ENCODE measurements around the gene PCMT1. TPM values are rescaled to one million over a fixed set of nuclear protein-coding genes. Genes with fewer than 3 reads are reported as not detected.

The PCMT1 gene
- total and polyA plus RNA-seq, 9 donors, result 59.1 to 77.9 (median 72.3) TPM

DNA sequence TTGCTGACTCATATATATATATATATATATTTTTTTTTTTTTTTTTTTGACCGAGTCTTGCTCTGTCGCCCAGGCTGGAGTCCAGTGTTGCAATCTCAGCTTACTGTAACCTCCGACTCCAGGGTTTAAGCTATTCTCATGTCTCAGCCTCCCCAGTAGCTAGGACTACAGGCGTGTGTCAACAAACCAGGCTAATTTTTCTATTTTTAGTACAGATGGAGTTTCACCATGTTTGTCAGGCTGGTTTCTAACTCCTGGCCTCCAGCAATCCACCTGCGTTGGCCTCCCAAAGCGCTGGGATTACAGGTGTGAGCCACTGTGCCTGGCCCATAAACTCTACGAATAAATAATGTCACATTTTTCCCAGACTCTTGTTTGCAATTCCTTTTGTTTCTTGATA lies 109.8 kb downstream of the PCMT1 start:
- no peak for DNase-seq
- H3K27ac ChIP-seq (ENCODE audit: low read length), result no peak overlapping the region
- H3K9me3 ChIP-seq (replicated peaks; ENCODE audit: control insufficient read depth, low read depth, low read length), result no peaks in the 10 kb centered on the region
- no peak overlapping the region for H3K4me3 ChIP-seq (ENCODE audit: low read length)
- H3K4me1 ChIP-seq (ENCODE audit: control insufficient read depth, insufficient read depth, low read length), result peaks cover 23% of the 10 kb centered on the region
- H3K36me3 ChIP-seq (ENCODE audit: control insufficient read depth, insufficient read depth, low read length), result no peaks in the 10 kb centered on the region
- H3K27me3 ChIP-seq (ENCODE audit: control insufficient read depth, insufficient read depth, low read length), result peaks cover 2% of the 10 kb centered on the region
- no CpG with 5 or more reads among the region's 7 CpGs for WGBS (ENCODE audit: insufficient coverage)

DNA sequence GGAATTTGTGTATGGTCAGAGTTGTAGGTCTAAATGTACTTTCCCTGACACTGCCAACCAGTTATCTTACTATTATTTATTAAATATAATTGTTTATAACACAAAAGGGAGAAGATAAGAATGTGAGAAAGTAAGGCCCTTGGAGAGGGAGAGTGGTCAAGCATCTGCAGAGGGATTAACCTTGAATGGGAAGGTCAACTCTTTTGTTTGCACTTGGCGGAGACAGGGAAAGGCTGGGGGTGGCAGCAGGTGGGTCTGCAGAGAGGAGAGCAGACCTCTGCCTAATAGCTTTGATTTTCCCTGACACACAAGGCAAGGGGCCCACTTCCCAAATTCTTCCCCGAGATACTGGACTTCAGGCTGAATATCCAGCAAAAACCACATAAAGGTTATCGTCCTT lies 110.4 kb downstream of the PCMT1 start:
- H3K9me3 ChIP-seq (replicated peaks; ENCODE audit: control insufficient read depth, low read depth, low read length), result no peaks in the 10 kb centered on the region
- no peak for DNase-seq
- H3K4me3 ChIP-seq (ENCODE audit: low read length), result no peak overlapping the region
- 63% methylated on average over 2 of the region's 3 CpGs for WGBS (ENCODE audit: insufficient coverage)
- H3K36me3 ChIP-seq (ENCODE audit: control insufficient read depth, insufficient read depth, low read length), result no peaks in the 10 kb centered on the region
- no peak overlapping the region for H3K27ac ChIP-seq (ENCODE audit: low read length)
- H3K27me3 ChIP-seq (ENCODE audit: control insufficient read depth, insufficient read depth, low read length), result peaks cover 2% of the 10 kb centered on the region
- H3K4me1 ChIP-seq (ENCODE audit: control insufficient read depth, insufficient read depth, low read length), result peaks cover 28% of the 10 kb centered on the region

DNA sequence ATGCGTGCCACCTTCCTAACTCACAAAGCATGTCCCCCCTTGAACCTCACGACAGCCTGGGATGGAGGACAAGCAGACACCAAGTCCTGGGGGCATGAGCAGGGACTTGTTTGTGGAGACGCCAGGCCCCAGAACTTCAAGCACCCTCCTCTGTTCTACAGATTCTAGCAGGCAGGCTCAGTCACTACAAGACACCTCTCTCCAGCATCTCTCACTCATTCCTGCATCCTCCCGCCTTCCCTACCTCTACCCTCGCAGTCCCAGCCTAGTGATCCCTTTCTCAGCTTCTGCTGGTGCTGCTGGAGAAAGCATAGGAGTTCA lies 110.9 kb downstream of the PCMT1 start:
- 97% methylated on average over 3 of the region's 5 CpGs for WGBS (ENCODE audit: insufficient coverage)

More for the DNA sequence above, 110.9 kb downstream of the PCMT1 start:
- peaks cover 28% of the 10 kb centered on the region for H3K4me1 ChIP-seq (ENCODE audit: control insufficient read depth, insufficient read depth, low read length)
- no peak overlapping the region for H3K27ac ChIP-seq (ENCODE audit: low read length)
- H3K27me3 ChIP-seq (ENCODE audit: control insufficient read depth, insufficient read depth, low read length), result peaks cover 2% of the 10 kb centered on the region
- H3K9me3 ChIP-seq (replicated peaks; ENCODE audit: control insufficient read depth, low read depth, low read length), result no peaks in the 10 kb centered on the region
- H3K36me3 ChIP-seq (ENCODE audit: control insufficient read depth, insufficient read depth, low read length), result no peaks in the 10 kb centered on the region
- no peak for DNase-seq
- H3K4me3 ChIP-seq (ENCODE audit: low read length), result no peak overlapping the region

Other genes starting within 250 kb of the PCMT1 start
- 36.2 TPM for gene PPIL4, start 203.7 kb upstream of the PCMT1 start, total RNA-seq
- gene PPIL4, start 203.7 kb upstream of the PCMT1 start, polyA plus RNA-seq (ENCODE audit: insufficient read depth in 1 of 8, insufficient read length in 8 of 8, low replicate concordance in 1 of 8), result 10 to 100 TPM; 26.8 to 37.9 (median 29.8) TPM
- 43.5 TPM for gene GINM1, start 183.4 kb upstream of the PCMT1 start, total RNA-seq
- gene GINM1, start 183.4 kb upstream of the PCMT1 start, polyA plus RNA-seq (ENCODE audit: insufficient read depth in 1 of 8, insufficient read length in 8 of 8, low replicate concordance in 1 of 8), result 10 to 100 TPM; 34.5 to 60.9 (median 47.1) TPM
- gene KATNA1, start 101.0 kb upstream of the PCMT1 start, total RNA-seq, result 24.1 TPM
- gene KATNA1, start 101.0 kb upstream of the PCMT1 start, polyA plus RNA-seq (ENCODE audit: insufficient read depth in 1 of 8, insufficient read length in 8 of 8, low replicate concordance in 1 of 8), result 10 to 100 TPM; 19.1 to 24.7 (median 21.9) TPM
- gene LATS1, start 31.6 kb upstream of the PCMT1 start, total RNA-seq, result 21.8 TPM
- 10 to 100 TPM; 11.6 to 21.8 (median 16.7) TPM for gene LATS1, start 31.6 kb upstream of the PCMT1 start, polyA plus RNA-seq (ENCODE audit: insufficient read depth in 1 of 8, insufficient read length in 8 of 8, low replicate concordance in 1 of 8)
- gene NUP43, start 3.2 kb upstream of the PCMT1 start, total RNA-seq, result 19.9 TPM
- 10 to 100 TPM; 17.5 to 24.9 (median 19.5) TPM for gene NUP43, start 3.2 kb upstream of the PCMT1 start, polyA plus RNA-seq (ENCODE audit: insufficient read depth in 1 of 8, insufficient read length in 8 of 8, low replicate concordance in 1 of 8)
- gene LRP11, start 114.6 kb downstream of the PCMT1 start, total RNA-seq, result 16.0 TPM
- gene LRP11, start 114.6 kb downstream of the PCMT1 start, polyA plus RNA-seq (ENCODE audit: insufficient read depth in 1 of 8, insufficient read length in 8 of 8, low replicate concordance in 1 of 8), result 10 to 100 TPM; 17.0 to 29.5 (median 23.2) TPM
- gene RAET1E, start 148.4 kb downstream of the PCMT1 start, total RNA-seq, result 0.89 TPM
- 1 to 10 TPM in 3 of 8 donors, under 1 TPM in 5; 0.35 to 3.4 (median 0.89) TPM for gene RAET1E, start 148.4 kb downstream of the PCMT1 start, polyA plus RNA-seq (ENCODE audit: insufficient read depth in 1 of 8, insufficient read length in 8 of 8, low replicate concordance in 1 of 8)
- 0.09 TPM for gene RAET1G, start 173.4 kb downstream of the PCMT1 start, total RNA-seq
- gene RAET1G, start 173.4 kb downstream of the PCMT1 start, polyA plus RNA-seq (ENCODE audit: insufficient read depth in 1 of 8, insufficient read length in 8 of 8, low replicate concordance in 1 of 8), result under 1 TPM in 7 of 8 donors, not detected in 1; 0.13 to 0.27 (median 0.19) TPM
- 0.27 TPM for gene ULBP2, start 192.3 kb downstream of the PCMT1 start, total RNA-seq
- under 1 TPM in 7 of 8 donors, not detected in 1; 0.23 to 0.53 (median 0.29) TPM for gene ULBP2, start 192.3 kb downstream of the PCMT1 start, polyA plus RNA-seq (ENCODE audit: insufficient read depth in 1 of 8, insufficient read length in 8 of 8, low replicate concordance in 1 of 8)
- gene ULBP1, start 214.2 kb downstream of the PCMT1 start, total RNA-seq, result 0.13 TPM
- gene ULBP1, start 214.2 kb downstream of the PCMT1 start, polyA plus RNA-seq (ENCODE audit: insufficient read depth in 1 of 8, insufficient read length in 8 of 8, low replicate concordance in 1 of 8), result under 1 TPM; 0.25 to 0.71 (median 0.39) TPM